HepG2 (cell line): Measurements from ENCODE around the gene PNLIPRP2. TPM values are rescaled to one million over a fixed set of nuclear protein-coding genes. Genes with fewer than 3 reads are reported as not detected.

Experiments
- ATAC-seq: fragments of 200-7000 bp; cut with Tn5 transposase; 3 replicates; pipeline ENCODE4 v1.9.1; 2020; ENCODE audit warnings: mild to moderate bottlenecking, moderate library complexity
- BruUV-seq: library from RNA; stranded (reverse); fragments of 400-500 nt; replicated peaks from 2 replicates; lab custom pipeline; 2021; lab: Mats Ljungman, UMichigan
- CTCF ChIA-PET: fragments of 300-600 bp; formaldehyde crosslinking; extraction: SDS; loops from one replicate; lab custom pipeline; 2021; ENCODE audit warnings: low total read pairs, inconsistent platforms, low intra/inter-chr PET ratio; lab: Yijun Ruan, JAX
- POLR2A ChIA-PET: fragments of 350-600 bp; sonication (Branson Sonifier 250); formaldehyde crosslinking; loops from one replicate; lab custom pipeline; 2020; ENCODE audit warnings: antibody characterized with exemption, inconsistent platforms; lab: Yijun Ruan, JAX
- DNase-seq: peaks from one replicate; pipeline ENCODE4 v3.0.0-alpha.2; 2015; ENCODE audit warnings: low spot score
- FAIRE-seq: peaks from 3 replicates; lab custom pipeline; 2011; peaks lifted over from hg19 to GRCh38; lab: Jason Lieb, UNC
- H2AFZ ChIP-seq: one replicate; pipeline ENCODE4 v1.6.1; 2011; ENCODE audit warnings: low read length, inconsistent platforms
- H3K27ac ChIP-seq: fragments of 300-600 bp; 3 replicates; pipeline ENCODE4 v1.8.0; 2011; ENCODE audit warnings: mixed run types, mild to moderate bottlenecking, mixed read lengths, low read length, inconsistent platforms; ENCODE audit not compliant: insufficient read depth; ENCODE audit errors: extremely low read length
- H3K27me3 ChIP-seq, 2 experiments: fragments of 200-600 bp in 1 of 2; 2 replicates in 1 of 2; 3 replicates in 1 of 2; pipeline versions ENCODE4 v1.6.0 to v1.8.0; 2011; ENCODE audit warnings: low read length in 2 of 2, mild to moderate bottlenecking in 2 of 2, moderate library complexity in 2 of 2, inconsistent platforms in 1 of 2; ENCODE audit not compliant: insufficient read depth in 2 of 2, control insufficient read depth in 1 of 2
- H3K36me3 ChIP-seq, 2 experiments: fragments of 200-600 bp in 1 of 2; replicated peaks in 1 of 2; 2 replicates in 1 of 2; 3 replicates in 1 of 2; pipeline versions ENCODE4 v1.5.1 to v1.8.0; 2011; ENCODE audit warnings: low read length in 2 of 2, inconsistent platforms in 1 of 2; ENCODE audit not compliant: insufficient read depth in 2 of 2, control insufficient read depth in 1 of 2
- H3K4me1 ChIP-seq: 2 replicates; pipeline ENCODE4 v1.5.1; 2012; ENCODE audit warnings: low read length, inconsistent platforms; ENCODE audit not compliant: insufficient read depth
- H3K4me2 ChIP-seq: 2 replicates; pipeline ENCODE4 v1.6.0; 2011; ENCODE audit warnings: low read depth, low read length, inconsistent platforms
- H3K4me3 ChIP-seq, 3 experiments: fragments of 200-600 bp in 1 of 3; sonication (generic), shearing (Covaris generic) in 1 of 3; replicated peaks in 1 of 3; 2 replicates each; pipeline ENCODE4 v1.5.1; 2011 to 2016; ENCODE audit warnings: low read length in 3 of 3, inconsistent platforms in 2 of 3, low read depth in 2 of 3, mild to moderate bottlenecking in 2 of 3, control low read depth in 1 of 3, mixed read lengths in 1 of 3; ENCODE audit not compliant: insufficient read depth in 1 of 3
- H3K79me2 ChIP-seq: one replicate; pipeline ENCODE4 v1.6.1; 2011; ENCODE audit warnings: low read length, inconsistent platforms; ENCODE audit not compliant: insufficient read depth
- H3K9ac ChIP-seq: 2 replicates; pipeline ENCODE4 v1.6.0; 2011; ENCODE audit warnings: mild to moderate bottlenecking, low read depth, low read length, inconsistent platforms; ENCODE audit not compliant: insufficient read depth
- H3K9me3 ChIP-seq: 2 replicates; pipeline ENCODE4 v1.5.1; 2012; ENCODE audit warnings: mild to moderate bottlenecking, low read length
- H4K20me1 ChIP-seq: 2 replicates; pipeline ENCODE4 v1.6.0; 2011; ENCODE audit warnings: inconsistent platforms, mild to moderate bottlenecking, low read length, moderate library complexity; ENCODE audit not compliant: insufficient read depth
- CEBPZ ChIP-seq: IDR thresholded peaks from 2 replicates; pipeline ENCODE4 v1.6.1; 2012; ENCODE audit warnings: low read length, improper control_type of control experiment
- KLF9 ChIP-seq: IDR thresholded peaks from 2 replicates; pipeline ENCODE4 v1.6.1; 2016; ENCODE audit warnings: low read depth
- PRMT3 ChIP-seq: sonication (generic); formaldehyde crosslinking; IDR thresholded peaks from 2 replicates; pipeline ENCODE4 v1.8.1; 2022; ENCODE audit warnings: low read depth, mild to moderate bottlenecking, moderate library complexity, missing genetic modification reagents, borderline replicate concordance
- ZBTB3 ChIP-seq: sonication (generic); formaldehyde crosslinking; IDR thresholded peaks from 2 replicates; pipeline ENCODE4 v1.4.0; 2020; ENCODE audit warnings: low read depth, mild to moderate bottlenecking, moderate library complexity, missing genetic modification reagents, borderline replicate concordance
- WGBS: methylation state at CpG from one replicate; pipeline ENCODE4 v1.1.6; 2017; ENCODE audit warnings: low lambda C conversion rate; 5-methylcytosine and 5-hydroxymethylcytosine counted together
- in situ Hi-C: cut with HindIII; loops from 2 replicates; pipeline ENCODE4 v1.10.0; 2017; ENCODE audit warnings: low pct_unique_long_range_greater_than_20kb; ENCODE audit not compliant: extremely low pct_ligation_motif_present
- intact Hi-C: fragments of 100-400 bp; cut with micrococcal nuclease; formaldehyde crosslinking; loops from one replicate; pipeline ENCODE4 v1.10.0; 2022; ENCODE audit not compliant: unreplicated experiment
- polyA plus RNA-seq, 8 experiments: library from polyadenylated mRNA; depleted of rRNA in 3 of 8; stranded (reverse) in 7 of 8; unstranded in 1 of 8; fragments of >200 nt; fragmentation: Illumina TruSeq in 4 of 8; extraction: Trizol in 4 of 8; gene quantifications; 2 replicates each; pipeline versions ENCODE4 v1.2.1 to v1.2.3, GENCODE V29; 2011 to 2016; ENCODE audit warnings: low read depth in 4 of 8, missing spikeins in 1 of 8, mixed read lengths in 1 of 8; ENCODE audit not compliant: insufficient read depth in 1 of 8
- total RNA-seq, 5 experiments: library from RNA; depleted of rRNA; stranded (reverse); fragments of >200 nt; fragmentation: Illumina TruSeq; extraction: Trizol; gene quantifications; 2 replicates each; pipeline ENCODE4 v1.2.3, GENCODE V29; 2016; ENCODE audit warnings: low read depth in 1 of 5

The PNLIPRP2 gene
- total and polyA plus RNA-seq, 2 of the 13 experiments (the other 11 are each of a cell fraction or from before 2014, with no cell fraction given) = 0.21 to 0.97 TPM

GRCh38 chr10:116621934-116622655, 1.3 kb downstream of the PNLIPRP2 start:
- no peak overlapping the region for H2AFZ ChIP-seq
- DNase-seq (no peak), ATAC-seq (no peak), FAIRE-seq (no peak)
- H3K79me2 ChIP-seq = no peaks in the 10 kb centered on the region
- POLR2A ChIA-PET = no interaction called here
- no peaks in the 10 kb centered on the region for H4K20me1 ChIP-seq
- H3K4me2 ChIP-seq = no peak overlapping the region
- in situ Hi-C loops = no loop called here
- H3K27me3 ChIP-seq = no peaks in the 10 kb centered on the region; a peak in 1 of 5 replicates
- 75% methylated on average over 11 of the region's 11 CpGs for WGBS
- intact Hi-C loops = no loop called here
- CTCF ChIA-PET = no interaction called here
- H3K9me3 ChIP-seq = no peaks in the 10 kb centered on the region
- H3K4me1 ChIP-seq = peaks cover 20% of the 10 kb centered on the region
- H3K27ac ChIP-seq = no peak overlapping the region
- H3K4me3 ChIP-seq = no peak overlapping the region
- no peak for TF ChIP-seq PRMT3 (CRISPR knock-in tag)
- no peak for TF ChIP-seq CEBPZ
- TF ChIP-seq ZBTB3 (CRISPR knock-in tag) = no peak
- no peak for TF ChIP-seq KLF9 (CRISPR knock-in tag)
- no peak overlapping the region for H3K9ac ChIP-seq
- no peaks in the 10 kb centered on the region for H3K36me3 ChIP-seq
- BruUV-seq = no TSS peak
